ENCODE measurements around the gene TBX15. TPM values are rescaled to one million over a fixed set of nuclear protein-coding genes. Genes with fewer than 3 reads are reported as not detected.

Gene TBX15
- total RNA-seq, 1 experiment from 2014 or later: 0.09 TPM

DNA sequence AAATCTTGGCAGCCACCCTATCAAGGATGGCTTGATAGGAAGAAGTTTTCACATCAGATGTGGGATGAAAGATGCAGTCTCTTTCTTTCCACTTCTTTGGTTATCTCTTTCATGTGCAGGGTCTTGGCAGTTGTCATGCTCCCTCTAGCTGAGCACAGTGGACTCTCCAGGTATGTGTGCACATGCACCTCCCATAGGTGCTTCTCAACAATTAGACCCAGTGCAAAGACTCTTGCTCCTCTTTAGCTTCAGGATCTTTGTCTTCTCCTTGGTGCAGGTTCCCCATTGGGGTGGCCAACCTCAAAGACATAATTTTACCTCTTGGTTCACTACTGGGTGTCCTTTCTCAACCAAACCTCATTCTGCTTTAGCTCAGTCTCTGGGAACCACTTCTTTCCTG, 80.7 kb downstream of the TBX15 start:
- intact Hi-C loops (cut with micrococcal nuclease): no loop called here
- DNase-seq (ENCODE audit: unreplicated experiment): no peak
- Mint-ChIP-seq H3K27ac (ENCODE audit: low read depth, unreplicated experiment) (no peak overlapping the region), H3K36me3 (ENCODE audit: insufficient read depth, unreplicated experiment) (no peaks in the 10 kb centered on the region), H3K27me3 (ENCODE audit: insufficient read depth, unreplicated experiment) (no peaks in the 10 kb centered on the region), H3K4me1 (ENCODE audit: insufficient read depth, unreplicated experiment) (peaks cover 5% of the 10 kb centered on the region), H3K9me3 (ENCODE audit: unreplicated experiment) (no peaks in the 10 kb centered on the region), H3K4me3 (ENCODE audit: unreplicated experiment) (no peak overlapping the region)
- TF ChIP-seq, protein P1, sequence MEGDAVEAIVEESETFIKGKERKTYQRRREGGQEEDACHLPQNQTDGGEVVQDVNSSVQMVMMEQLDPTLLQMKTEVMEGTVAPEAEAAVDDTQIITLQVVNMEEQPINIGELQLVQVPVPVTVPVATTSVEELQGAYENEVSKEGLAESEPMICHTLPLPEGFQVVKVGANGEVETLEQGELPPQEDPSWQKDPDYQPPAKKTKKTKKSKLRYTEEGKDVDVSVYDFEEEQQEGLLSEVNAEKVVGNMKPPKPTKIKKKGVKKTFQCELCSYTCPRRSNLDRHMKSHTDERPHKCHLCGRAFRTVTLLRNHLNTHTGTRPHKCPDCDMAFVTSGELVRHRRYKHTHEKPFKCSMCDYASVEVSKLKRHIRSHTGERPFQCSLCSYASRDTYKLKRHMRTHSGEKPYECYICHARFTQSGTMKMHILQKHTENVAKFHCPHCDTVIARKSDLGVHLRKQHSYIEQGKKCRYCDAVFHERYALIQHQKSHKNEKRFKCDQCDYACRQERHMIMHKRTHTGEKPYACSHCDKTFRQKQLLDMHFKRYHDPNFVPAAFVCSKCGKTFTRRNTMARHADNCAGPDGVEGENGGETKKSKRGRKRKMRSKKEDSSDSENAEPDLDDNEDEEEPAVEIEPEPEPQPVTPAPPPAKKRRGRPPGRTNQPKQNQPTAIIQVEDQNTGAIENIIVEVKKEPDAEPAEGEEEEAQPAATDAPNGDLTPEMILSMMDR (IDR thresholded peaks at IDR 0.05; ENCODE audit: unreplicated experiment): no peak
- no TSS peak for BruUV-seq (replicated peaks)
- CTCF ChIA-PET: interaction anchor here (0.8 kb wide), 1 partner anchor 101 kb away, joined by 3 read pairs; no protein-coding TSS in a partner anchor
- POLR2A ChIA-PET: no interaction called here

DNA sequence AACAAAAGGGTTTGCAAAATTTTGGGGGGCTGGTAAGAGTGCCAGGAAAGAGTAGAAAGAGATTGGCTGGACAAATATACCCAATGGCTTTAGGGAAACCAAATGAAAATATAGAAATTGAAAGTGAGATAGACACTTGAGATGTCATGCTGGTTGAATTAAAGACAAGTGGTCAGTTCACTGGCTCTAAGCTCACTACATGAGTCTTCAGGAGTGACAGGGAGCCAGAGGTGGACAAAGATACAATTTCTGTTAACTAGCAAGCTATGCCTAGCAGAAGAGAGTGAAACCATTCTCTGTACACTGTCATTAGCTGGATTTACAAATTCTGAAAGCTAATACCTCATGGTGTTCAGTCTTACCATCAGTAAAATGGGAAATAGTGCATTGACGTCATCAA, 82.5 kb downstream of the TBX15 start:
- DNase-seq (ENCODE audit: unreplicated experiment): no peak
- Mint-ChIP-seq H3K27me3 (ENCODE audit: insufficient read depth, unreplicated experiment) (no peaks in the 10 kb centered on the region), H3K36me3 (ENCODE audit: insufficient read depth, unreplicated experiment) (no peaks in the 10 kb centered on the region), H3K4me3 (ENCODE audit: unreplicated experiment) (no peak overlapping the region), H3K9me3 (ENCODE audit: unreplicated experiment) (no peaks in the 10 kb centered on the region), H3K27ac (ENCODE audit: low read depth, unreplicated experiment) (no peak overlapping the region), H3K4me1 (ENCODE audit: insufficient read depth, unreplicated experiment) (no peaks in the 10 kb centered on the region)
- intact Hi-C loops (cut with micrococcal nuclease): no loop called here
- TF ChIP-seq, protein P1 (IDR thresholded peaks at IDR 0.05; ENCODE audit: unreplicated experiment): no peak
- ChIA-PET POLR2A (no interaction called here), CTCF (no interaction called here)
- BruUV-seq (replicated peaks): no TSS peak

- no peaks in the 10 kb centered on the region for H3K36me3 Mint-ChIP-seq (ENCODE audit: insufficient read depth, unreplicated experiment)
- H3K9me3 Mint-ChIP-seq (ENCODE audit: unreplicated experiment): no peaks in the 10 kb centered on the region
- H3K4me1 Mint-ChIP-seq (ENCODE audit: insufficient read depth, unreplicated experiment): no peaks in the 10 kb centered on the region
- no peak overlapping the region for H3K4me3 Mint-ChIP-seq (ENCODE audit: unreplicated experiment)
- BruUV-seq (replicated peaks): no TSS peak
- H3K27me3 Mint-ChIP-seq (ENCODE audit: insufficient read depth, unreplicated experiment): no peaks in the 10 kb centered on the region
- no peak for DNase-seq (ENCODE audit: unreplicated experiment)
- ChIA-PET CTCF (no interaction called here), POLR2A (no interaction called here)
- TF ChIP-seq, protein P1 (IDR thresholded peaks at IDR 0.05; ENCODE audit: unreplicated experiment): no peak
- H3K27ac Mint-ChIP-seq (ENCODE audit: low read depth, unreplicated experiment): no peak overlapping the region
- intact Hi-C loops (cut with micrococcal nuclease): no loop called here
Measured at GRCh38 chr1:118905196-118905595, 82.9 kb downstream of the TBX15 start.

GRCh38 chr1:118902711-118903191, 85.4 kb downstream of the TBX15 start:
- intact Hi-C loops (cut with micrococcal nuclease): no loop called here
- Mint-ChIP-seq H3K9me3 (ENCODE audit: unreplicated experiment) (no peaks in the 10 kb centered on the region), H3K4me1 (ENCODE audit: insufficient read depth, unreplicated experiment) (no peaks in the 10 kb centered on the region), H3K27ac (ENCODE audit: low read depth, unreplicated experiment) (no peak overlapping the region), H3K27me3 (ENCODE audit: insufficient read depth, unreplicated experiment) (no peaks in the 10 kb centered on the region), H3K36me3 (ENCODE audit: insufficient read depth, unreplicated experiment) (no peaks in the 10 kb centered on the region), H3K4me3 (ENCODE audit: unreplicated experiment) (no peak overlapping the region)
- TF ChIP-seq, protein P1 (IDR thresholded peaks at IDR 0.05; ENCODE audit: unreplicated experiment): no peak
- peak; percentile 4 for DNase-seq (ENCODE audit: unreplicated experiment)
- no TSS peak for BruUV-seq (replicated peaks)
- ChIA-PET POLR2A (no interaction called here), CTCF (no interaction called here)
